ENCODE measurements around the gene RRP1B. TPM values are rescaled to one million over a fixed set of nuclear protein-coding genes. Genes with fewer than 3 reads are reported as not detected.
A peak's percentile ranks its signal among the peaks of the same experiment; 100 is the strongest.
"Not testable (repeated sequence)": the region's sequence is repeated elsewhere in the genome, so short reads cannot be mapped to it uniquely, and the experiment has no call there.

The RRP1B gene
- 10 to 100 TPM; 13.3 to 23.4 (median 22.5) TPM for total RNA-seq

GRCh38 chr21:43659136-43660000, at the start of gene RRP1B, which contains the start of gene HSF2BP:
RRP1B (plus strand) TSS chr21:43659560; CDS start chr21:43659665, 105 bp downstream.
HSF2BP (minus strand) TSS chr21:43659488; CDS start chr21:43658096, 1,392 bp downstream.
- H3K27ac ChIP-seq = peak within 1 kb of the TSS; percentile 80 to 92 (median 90)
- H3K4me1 ChIP-seq = peaks cover 14 to 44% (median 25%) of the 10 kb centered on the region in 3 donors
- 24 to 44% methylated on average over 10 to 11 of the region's 92 CpGs for WGBS, 2 donors
- no peaks in the 10 kb centered on the region for H3K27me3 ChIP-seq
- TF ChIP-seq CTCF (IDR thresholded peaks at IDR 0.05) (peak in 3 of 6 experiments; percentile 3 to 54 (median 35)), POLR2A (IDR thresholded peaks at IDR 0.05) (peak in 3 of 4 donors; percentile 56 to 81 (median 78))
- intact Hi-C loops (cut with DNase I) = no loop called here
- peak within 1 kb of the TSS; percentile 70 to 100 (median 98) for H3K4me3 ChIP-seq
- no peaks in the 10 kb centered on the region for H3K9me3 ChIP-seq
- DNase-seq = no peak
- peaks cover 0 to 31% (median 0%) of the 10 kb centered on the region in 3 donors for H3K36me3 ChIP-seq

- Histone ChIP-seq H3K27ac (peak overlapping the region in 2 of 4 donors; percentile 17 to 33), H3K27me3 (no peaks in the 10 kb centered on the region), H3K4me3 (no peak overlapping the region), H3K4me1 (peaks cover 0 to 22% (median 12%) of the 10 kb centered on the region in 3 donors), H3K36me3 (no peaks in the 10 kb centered on the region), H3K9me3 (no peaks in the 10 kb centered on the region)
- WGBS, 2 donors = 60 to 67% methylated on average over 3 to 8 of the region's 8 CpGs
- DNase-seq = no peak
- intact Hi-C loops (cut with DNase I) = no loop called here
- TF ChIP-seq POLR2A (IDR thresholded peaks at IDR 0.05) = no peak
- TF ChIP-seq CTCF (IDR thresholded peaks at IDR 0.05) = peak in 5 of 6 experiments; percentile 31 to 61 (median 48)
Observed at GRCh38 chr21:43611598-43612369, 47.6 kb upstream of the RRP1B start.

- Histone ChIP-seq H3K27me3 (no peaks in the 10 kb centered on the region), H3K4me3 (no peak overlapping the region), H3K36me3 (no peaks in the 10 kb centered on the region), H3K9me3 (no peaks in the 10 kb centered on the region), H3K27ac (no peak overlapping the region), H3K4me1 (peaks cover 0 to 22% (median 12%) of the 10 kb centered on the region in 3 donors)
- no peak for DNase-seq
- 81 to 90% methylated on average over 8 of the region's 8 CpGs for WGBS, 2 donors
- TF ChIP-seq CTCF (IDR thresholded peaks at IDR 0.05) = no peak
- TF ChIP-seq POLR2A (IDR thresholded peaks at IDR 0.05) = no peak
- intact Hi-C loops (cut with DNase I) = no loop called here
Observed at GRCh38 chr21:43613755-43614638, 45.4 kb upstream of the RRP1B start.

GRCh38 chr21:43614839-43615238, 44.5 kb upstream of the RRP1B start:
- Histone ChIP-seq H3K27ac (no peak overlapping the region), H3K4me3 (no peak overlapping the region), H3K36me3 (no peaks in the 10 kb centered on the region), H3K9me3 (peaks cover 0 to 3% (median under 1%) of the 10 kb centered on the region in 3 donors), H3K4me1 (peaks cover 0 to 14% (median 4%) of the 10 kb centered on the region in 3 donors), H3K27me3 (no peaks in the 10 kb centered on the region)
- no peak for TF ChIP-seq POLR2A (IDR thresholded peaks at IDR 0.05)
- no peak for TF ChIP-seq CTCF (IDR thresholded peaks at IDR 0.05)
- intact Hi-C loops (cut with DNase I) = no loop called here
- 89 to 90% methylated on average over 5 of the region's 5 CpGs for WGBS, 2 donors
- no peak for DNase-seq

GRCh38 chr21:43616861-43617260, 42.5 kb upstream of the RRP1B start:
- H3K4me3 ChIP-seq; intact Hi-C loops (cut with DNase I); DNase-seq; H3K27ac ChIP-seq; H3K4me1 ChIP-seq; H3K36me3 ChIP-seq; H3K27me3 ChIP-seq: not testable (repeated sequence)
- 77 to 82% methylated on average over 3 of the region's 3 CpGs for WGBS, 2 donors
- peaks cover 0 to 17% (median 13%) of the 10 kb centered on the region in 3 donors for H3K9me3 ChIP-seq

Measured in esophagus squamous epithelium (tissue), 5 donors.